ENCODE measurements around the gene AFAP1.

GRCh38 chr4:7767526-7767925, 172.1 kb downstream of the AFAP1 start:
- TF ChIP-seq CTCF (IDR thresholded peaks at IDR 0.05) (no peak), TCF7L2 (IDR thresholded peaks at IDR 0.05; ENCODE audit: low read depth, low read length) (no peak), SIN3A (IDR thresholded peaks at IDR 0.05; ENCODE audit: borderline replicate concordance, insufficient read depth, low read depth, low read length) (no peak), REST (IDR thresholded peaks at IDR 0.05; ENCODE audit: insufficient read depth in 1 of 2, low read depth in 2 of 2, low read length in 1 of 2) (no peak), POLR2AphosphoS5 (IDR thresholded peaks at IDR 0.05; ENCODE audit: low read depth, low read length) (no peak)
